GM19240 (cell line): Measurements from ENCODE around the gene EFL1.
A peak's percentile ranks its signal among the peaks of the same experiment; 100 is the strongest.

Experiments used
- DNase-seq: peaks from one replicate; pipeline ENCODE4 v3.0.0; 2011; ENCODE audit warnings: low spot score; ENCODE audit not compliant: insufficient read length

EFL1 gene

GRCh38 chr15:82126346-82126745 is 136.2 kb downstream of the EFL1 start:
- DNase-seq, result no peak

GRCh38 chr15:82124331-82125263 is 137.9 kb downstream of the EFL1 start:
- no peak for DNase-seq

- DNase-seq, result no peak
Measured at GRCh38 chr15:82122746-82123400, 139.7 kb downstream of the EFL1 start.

DNA sequence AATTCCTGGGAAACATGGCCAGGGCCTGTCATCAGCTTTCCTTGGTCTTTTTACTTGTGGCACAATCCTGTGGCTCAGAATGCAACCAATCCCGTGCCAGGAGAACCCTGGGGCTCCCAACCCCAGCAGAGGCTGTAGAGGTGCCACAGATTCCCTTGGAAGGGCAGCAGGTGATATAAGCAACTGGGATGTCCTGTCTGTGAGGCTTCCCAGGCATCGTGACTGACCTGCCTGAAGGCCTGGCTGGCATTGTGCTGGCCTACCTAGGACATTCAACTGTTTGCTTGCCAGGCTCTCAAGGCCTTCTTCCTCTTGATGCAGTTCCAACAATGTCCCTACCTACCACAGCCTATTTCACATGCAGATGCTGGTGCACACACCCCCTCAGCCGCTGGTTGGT is 144.5 kb downstream of the EFL1 start:
- DNase-seq, result no peak

DNA sequence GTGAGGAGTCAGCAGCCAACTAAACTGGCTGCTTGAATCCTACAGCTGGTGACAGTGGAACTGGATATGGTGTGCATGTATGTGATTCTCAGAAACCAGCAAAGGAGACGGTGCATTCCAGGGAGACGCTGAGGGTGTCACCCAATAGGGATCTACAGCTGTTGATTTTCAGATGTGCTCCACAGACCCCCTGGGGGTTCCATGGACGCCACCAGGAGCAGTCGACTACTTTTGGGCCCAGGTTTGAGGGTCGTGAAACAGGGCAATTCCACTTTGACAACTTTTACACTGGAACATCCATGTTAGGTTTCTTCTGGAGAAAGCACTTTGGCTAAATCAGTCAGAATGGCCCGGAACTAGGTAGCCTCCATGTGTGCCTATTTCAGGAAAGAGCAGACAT is 145.2 kb downstream of the EFL1 start:
- no peak for DNase-seq

DNA sequence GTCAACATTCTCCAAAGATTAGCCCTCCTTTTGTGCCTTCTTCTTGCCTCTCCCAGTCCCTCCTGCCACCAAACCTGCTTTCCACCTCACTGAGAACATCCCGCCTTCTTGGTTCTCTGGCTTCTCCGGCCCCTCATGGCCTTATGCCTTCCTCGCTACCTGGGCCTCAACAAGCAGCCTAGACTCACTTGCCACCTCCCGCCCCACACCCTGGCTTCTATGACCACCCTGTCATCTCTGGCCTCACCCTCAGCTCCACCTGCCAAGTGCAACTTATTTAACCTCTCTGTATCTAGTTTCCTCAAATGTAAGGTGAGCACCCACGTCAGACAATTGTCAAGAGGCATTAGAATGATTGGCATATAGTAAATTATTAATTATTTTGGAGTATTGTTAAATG is 147.9 kb downstream of the EFL1 start:
- no peak for DNase-seq

- no peak for DNase-seq
Measured at GRCh38 chr15:82113106-82113715, 149.3 kb downstream of the EFL1 start.

DNA sequence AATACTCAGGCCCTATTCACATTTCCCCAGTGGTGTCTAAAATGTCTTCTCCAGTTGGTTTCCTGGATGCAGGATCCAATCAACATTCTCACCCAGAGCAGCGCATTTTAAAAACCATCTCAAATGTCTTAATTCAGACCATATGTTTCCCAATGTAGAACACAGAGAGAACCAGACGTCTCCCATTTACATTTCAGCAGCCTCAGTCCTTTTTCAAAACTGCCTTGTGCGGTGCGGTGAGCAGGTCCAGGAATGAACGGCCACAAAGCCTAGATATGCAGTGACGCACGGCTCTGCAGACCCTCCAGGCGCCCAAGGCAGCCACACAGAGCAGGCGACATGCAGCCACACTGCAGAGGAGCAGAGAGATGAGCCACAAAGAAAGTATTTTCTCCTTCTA is 150.6 kb downstream of the EFL1 start:
- DNase-seq, result no peak

DNA sequence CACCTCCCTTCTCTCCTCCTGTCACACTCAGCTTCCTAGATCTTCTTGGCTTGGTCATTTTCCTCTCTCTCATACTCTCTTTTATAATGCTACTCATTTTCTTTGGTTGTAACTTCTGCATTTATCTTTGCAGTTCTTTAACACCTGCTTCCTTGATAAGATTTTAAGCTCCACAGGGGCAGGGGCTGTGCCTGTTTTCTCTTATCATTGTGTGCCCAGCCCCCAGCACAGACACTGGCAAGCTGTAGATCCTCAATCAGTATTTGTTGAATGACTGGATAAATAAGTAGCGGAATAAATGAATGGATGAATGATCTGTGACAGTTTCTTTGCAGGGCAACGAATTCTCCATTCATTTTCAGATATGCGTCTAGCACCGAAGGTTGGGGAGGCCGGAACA is 152.4 kb downstream of the EFL1 start:
- no peak for DNase-seq

DNA sequence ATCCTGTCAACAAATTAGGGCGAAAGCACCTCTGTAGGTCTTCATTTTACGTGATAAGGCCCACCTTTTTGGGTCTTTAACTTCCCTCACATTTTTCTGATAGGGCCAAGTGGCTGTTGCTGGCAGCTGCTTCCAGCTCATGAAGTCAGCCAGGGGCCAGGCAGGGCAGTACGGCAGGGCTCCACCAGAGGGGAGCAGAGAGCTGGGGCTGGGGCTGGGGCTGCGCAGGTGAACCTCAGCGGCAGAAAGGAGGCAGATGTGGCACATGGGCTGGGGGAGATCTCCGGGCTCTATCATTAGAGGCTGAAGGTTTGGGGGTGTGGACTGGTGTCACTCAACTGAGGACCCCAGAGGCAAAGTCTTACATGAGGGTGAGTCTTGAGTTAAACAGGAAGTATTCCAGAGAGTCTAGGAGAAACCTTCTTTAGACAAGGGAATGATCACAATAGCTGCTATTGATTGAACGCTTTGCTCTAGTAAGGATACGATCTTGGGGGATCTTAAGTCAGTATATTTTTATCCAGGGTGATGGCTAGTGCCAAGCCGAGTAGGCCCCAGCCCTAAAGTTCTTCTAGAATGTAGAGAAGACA is 153.9 kb downstream of the EFL1 start:
- DNase-seq, result peak; percentile 41

- no peak for DNase-seq
Measured at GRCh38 chr15:82106679-82107078, 155.9 kb downstream of the EFL1 start.

DNA sequence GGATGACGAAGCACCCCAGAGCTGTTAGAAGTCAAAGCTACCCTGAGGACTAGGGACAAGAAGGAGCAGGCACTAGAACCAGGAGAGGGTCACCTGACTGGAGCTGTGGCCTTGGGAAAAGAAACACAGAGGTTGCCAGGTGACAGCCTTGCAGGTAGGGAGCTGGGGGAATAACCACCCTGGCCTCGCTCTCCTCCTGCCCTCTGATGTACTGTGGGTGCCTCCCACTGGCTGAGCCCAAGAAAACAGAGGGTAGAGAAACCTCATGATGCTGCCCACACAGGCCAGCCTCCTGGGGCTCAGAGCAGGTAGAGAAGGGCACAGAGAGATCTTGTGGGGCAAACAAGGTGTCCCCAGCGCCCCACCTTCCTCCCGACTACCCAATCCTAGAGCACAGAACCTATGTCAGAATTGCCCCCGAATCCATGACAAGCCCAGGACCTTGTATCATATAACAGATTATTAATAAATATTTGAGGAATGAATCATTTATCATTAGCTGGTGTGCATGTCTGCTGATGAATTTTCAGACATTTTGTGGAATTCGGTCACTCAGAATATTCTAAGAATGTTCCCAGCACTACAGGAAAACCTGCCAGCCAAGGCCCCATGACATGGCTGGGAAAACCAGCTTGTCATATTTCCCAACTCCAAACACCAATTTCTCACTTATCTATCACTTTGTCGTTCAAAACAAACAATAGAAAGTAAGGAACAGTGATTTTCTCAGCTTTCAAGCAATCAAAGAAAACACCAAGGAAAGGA is 156.9 kb downstream of the EFL1 start:
- no peak for DNase-seq

GRCh38 chr15:82103468-82103867 is 159.1 kb downstream of the EFL1 start:
- DNase-seq, result no peak

DNA sequence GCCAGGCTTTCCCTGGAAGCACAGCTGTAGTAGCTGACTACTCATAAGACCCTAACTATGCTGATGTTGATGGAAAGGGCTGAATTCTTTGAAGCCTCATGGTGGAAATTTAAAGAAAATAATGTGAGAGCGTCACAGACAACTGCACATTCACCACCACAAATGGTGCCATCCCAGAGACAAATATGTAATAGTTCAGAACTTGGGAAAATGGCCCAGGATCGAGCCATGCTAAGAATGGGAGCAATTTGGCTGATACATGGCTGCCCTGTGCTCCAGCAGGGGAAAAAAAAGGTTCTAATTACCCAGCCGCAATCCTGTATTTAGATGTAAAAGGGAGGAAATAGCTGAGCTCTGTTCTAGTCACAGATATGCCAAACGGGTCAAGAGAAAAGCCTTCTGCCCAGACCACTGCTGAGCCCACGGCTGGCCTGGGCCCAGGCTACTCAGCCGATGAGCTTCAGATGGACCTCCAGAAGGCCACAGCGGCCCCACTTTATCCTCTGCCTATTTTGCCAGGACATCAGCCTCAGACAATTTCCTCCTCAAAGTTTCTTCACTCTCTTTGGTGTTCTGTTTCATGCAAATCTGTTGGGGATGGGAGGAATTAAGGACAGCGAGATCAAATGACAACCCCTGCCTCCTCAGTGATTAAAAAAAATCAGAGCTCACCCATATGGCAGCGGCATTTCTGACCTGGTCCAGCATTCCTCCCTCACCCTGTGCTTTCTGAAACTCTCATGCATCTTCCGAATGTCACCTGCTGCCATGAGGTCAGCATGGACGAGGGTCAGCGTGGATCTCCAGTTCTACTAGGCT is 162.2 kb downstream of the EFL1 start:
- no peak for DNase-seq

DNA sequence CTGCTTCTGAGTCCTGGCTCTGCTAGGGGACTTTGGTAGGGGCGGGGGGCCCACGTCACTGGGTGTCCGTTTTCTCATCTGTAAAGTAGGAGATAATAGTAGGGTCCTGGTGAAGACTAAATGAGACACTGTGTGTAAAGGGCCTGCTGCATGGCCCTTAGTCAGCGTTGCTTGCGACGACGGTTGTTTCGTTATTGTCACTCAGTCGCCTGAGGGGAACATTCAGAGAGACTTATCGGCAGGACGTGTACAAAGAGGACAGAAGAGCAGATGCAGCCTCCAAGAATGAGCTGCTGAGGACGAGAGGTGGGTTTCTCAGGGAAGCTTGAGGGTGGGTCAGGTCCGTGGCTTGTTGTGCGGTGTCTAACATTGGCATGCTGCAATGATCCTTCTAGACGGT is 163.9 kb downstream of the EFL1 start:
- no peak for DNase-seq

- no peak for DNase-seq
Measured at GRCh38 chr15:82095803-82096202, 166.7 kb downstream of the EFL1 start.

GRCh38 chr15:82093774-82094211 is 168.7 kb downstream of the EFL1 start:
- no peak for DNase-seq

DNA sequence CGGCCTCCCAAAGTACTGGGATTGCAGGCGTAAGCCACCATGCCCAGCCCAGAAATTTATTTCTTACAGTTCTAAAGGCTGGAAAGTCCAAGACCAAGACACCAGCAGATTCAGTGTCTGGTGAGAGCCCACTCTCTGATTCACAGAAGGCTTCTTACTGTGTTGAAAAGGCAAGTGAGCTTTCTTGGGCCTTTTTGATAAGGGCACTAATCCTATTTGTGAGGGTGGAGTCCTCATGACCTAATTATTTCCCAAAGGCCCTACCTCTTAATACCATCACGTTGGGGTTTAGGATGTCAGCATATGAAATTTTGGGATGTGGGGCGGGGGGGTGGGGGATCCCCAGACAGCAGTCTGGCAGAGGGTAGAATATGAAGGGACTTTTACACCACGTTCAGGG is 169.2 kb downstream of the EFL1 start:
- no peak for DNase-seq

GRCh38 chr15:82091636-82092140 is 170.8 kb downstream of the EFL1 start:
- DNase-seq, result no peak
